ENCODE results near the gene CACNA1B.

DNA sequence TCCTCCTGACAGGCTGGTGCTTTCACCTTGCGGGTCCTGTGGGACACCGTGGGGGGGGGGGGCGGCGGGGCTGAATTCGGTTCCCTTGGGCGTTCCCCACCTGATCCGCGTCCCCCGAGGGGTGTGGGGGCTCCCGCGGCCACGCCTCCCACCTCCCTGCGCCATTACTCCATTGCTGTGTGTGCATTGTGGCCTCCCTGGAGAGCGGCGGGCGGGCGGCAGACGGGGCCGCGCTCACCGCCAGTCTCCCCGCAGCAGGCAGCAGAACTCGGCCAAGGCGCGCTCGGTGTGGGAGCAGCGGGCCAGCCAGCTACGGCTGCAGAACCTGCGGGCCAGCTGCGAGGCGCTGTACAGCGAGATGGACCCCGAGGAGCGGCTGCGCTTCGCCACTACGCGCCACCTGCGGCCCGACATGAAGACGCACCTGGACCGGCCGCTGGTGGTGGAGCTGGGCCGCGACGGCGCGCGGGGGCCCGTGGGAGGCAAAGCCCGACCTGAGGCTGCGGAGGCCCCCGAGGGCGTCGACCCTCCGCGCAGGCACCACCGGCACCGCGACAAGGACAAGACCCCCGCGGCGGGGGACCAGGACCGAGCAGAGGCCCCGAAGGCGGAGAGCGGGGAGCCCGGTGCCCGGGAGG, 145.3 kb downstream of the CACNA1B start:
- TF ChIP-seq CHD2 (IDR thresholded peaks at IDR 0.05; ENCODE audit: low read length, partially characterized antibody) (no peak), EP300 (IDR thresholded peaks at IDR 0.05) (no peak), NR3C1 (IDR thresholded peaks at IDR 0.05) (no peak), CEBPB (IDR thresholded peaks at IDR 0.05) (no peak), SMC3 (IDR thresholded peaks at IDR 0.05) (no peak; the same call in 2 of the 3 replicates), POLR2A (IDR thresholded peaks at IDR 0.05; ENCODE audit: low read length) (no peak)
- TF ChIP-seq, protein P1, sequence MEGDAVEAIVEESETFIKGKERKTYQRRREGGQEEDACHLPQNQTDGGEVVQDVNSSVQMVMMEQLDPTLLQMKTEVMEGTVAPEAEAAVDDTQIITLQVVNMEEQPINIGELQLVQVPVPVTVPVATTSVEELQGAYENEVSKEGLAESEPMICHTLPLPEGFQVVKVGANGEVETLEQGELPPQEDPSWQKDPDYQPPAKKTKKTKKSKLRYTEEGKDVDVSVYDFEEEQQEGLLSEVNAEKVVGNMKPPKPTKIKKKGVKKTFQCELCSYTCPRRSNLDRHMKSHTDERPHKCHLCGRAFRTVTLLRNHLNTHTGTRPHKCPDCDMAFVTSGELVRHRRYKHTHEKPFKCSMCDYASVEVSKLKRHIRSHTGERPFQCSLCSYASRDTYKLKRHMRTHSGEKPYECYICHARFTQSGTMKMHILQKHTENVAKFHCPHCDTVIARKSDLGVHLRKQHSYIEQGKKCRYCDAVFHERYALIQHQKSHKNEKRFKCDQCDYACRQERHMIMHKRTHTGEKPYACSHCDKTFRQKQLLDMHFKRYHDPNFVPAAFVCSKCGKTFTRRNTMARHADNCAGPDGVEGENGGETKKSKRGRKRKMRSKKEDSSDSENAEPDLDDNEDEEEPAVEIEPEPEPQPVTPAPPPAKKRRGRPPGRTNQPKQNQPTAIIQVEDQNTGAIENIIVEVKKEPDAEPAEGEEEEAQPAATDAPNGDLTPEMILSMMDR (IDR thresholded peaks at IDR 0.05), result no peak
- TF ChIP-seq, protein P2, sequence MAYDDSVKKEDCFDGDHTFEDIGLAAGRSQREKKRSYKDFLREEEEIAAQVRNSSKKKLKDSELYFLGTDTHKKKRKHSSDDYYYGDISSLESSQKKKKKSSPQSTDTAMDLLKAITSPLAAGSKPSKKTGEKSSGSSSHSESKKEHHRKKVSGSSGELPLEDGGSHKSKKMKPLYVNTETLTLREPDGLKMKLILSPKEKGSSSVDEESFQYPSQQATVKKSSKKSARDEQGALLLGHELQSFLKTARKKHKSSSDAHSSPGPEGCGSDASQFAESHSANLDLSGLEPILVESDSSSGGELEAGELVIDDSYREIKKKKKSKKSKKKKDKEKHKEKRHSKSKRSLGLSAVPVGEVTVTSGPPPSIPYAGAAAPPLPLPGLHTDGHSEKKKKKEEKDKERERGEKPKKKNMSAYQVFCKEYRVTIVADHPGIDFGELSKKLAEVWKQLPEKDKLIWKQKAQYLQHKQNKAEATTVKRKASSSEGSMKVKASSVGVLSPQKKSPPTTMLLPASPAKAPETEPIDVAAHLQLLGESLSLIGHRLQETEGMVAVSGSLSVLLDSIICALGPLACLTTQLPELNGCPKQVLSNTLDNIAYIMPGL (CRISPR knock-in tag; IDR thresholded peaks at IDR 0.05; ENCODE audit: borderline replicate concordance), result no peak
- TF ChIP-seq, protein P3, sequence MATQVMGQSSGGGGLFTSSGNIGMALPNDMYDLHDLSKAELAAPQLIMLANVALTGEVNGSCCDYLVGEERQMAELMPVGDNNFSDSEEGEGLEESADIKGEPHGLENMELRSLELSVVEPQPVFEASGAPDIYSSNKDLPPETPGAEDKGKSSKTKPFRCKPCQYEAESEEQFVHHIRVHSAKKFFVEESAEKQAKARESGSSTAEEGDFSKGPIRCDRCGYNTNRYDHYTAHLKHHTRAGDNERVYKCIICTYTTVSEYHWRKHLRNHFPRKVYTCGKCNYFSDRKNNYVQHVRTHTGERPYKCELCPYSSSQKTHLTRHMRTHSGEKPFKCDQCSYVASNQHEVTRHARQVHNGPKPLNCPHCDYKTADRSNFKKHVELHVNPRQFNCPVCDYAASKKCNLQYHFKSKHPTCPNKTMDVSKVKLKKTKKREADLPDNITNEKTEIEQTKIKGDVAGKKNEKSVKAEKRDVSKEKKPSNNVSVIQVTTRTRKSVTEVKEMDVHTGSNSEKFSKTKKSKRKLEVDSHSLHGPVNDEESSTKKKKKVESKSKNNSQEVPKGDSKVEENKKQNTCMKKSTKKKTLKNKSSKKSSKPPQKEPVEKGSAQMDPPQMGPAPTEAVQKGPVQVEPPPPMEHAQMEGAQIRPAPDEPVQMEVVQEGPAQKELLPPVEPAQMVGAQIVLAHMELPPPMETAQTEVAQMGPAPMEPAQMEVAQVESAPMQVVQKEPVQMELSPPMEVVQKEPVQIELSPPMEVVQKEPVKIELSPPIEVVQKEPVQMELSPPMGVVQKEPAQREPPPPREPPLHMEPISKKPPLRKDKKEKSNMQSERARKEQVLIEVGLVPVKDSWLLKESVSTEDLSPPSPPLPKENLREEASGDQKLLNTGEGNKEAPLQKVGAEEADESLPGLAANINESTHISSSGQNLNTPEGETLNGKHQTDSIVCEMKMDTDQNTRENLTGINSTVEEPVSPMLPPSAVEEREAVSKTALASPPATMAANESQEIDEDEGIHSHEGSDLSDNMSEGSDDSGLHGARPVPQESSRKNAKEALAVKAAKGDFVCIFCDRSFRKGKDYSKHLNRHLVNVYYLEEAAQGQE (IDR thresholded peaks at IDR 0.05), result no peak
